NB4 (cell line): ENCODE measurements around the gene TNRC18.
"Not testable (repeated sequence)": the region's sequence is repeated elsewhere in the genome, so short reads cannot be mapped to it uniquely, and the experiment has no call there.

Source experiments
- MYC ChIP-seq: IDR thresholded peaks from 2 replicates; pipeline ENCODE4 v1.6.1; 2011; ENCODE audit warnings: low read depth, low read length
- POLR2A ChIP-seq: IDR thresholded peaks from 2 replicates; pipeline ENCODE4 v1.6.1; 2011; ENCODE audit warnings: mild to moderate bottlenecking; ENCODE audit not compliant: insufficient read length; ENCODE audit errors: extremely low read depth
- TF ChIP-seq, protein P1 (sequence below): IDR thresholded peaks from one replicate; pipeline ENCODE4 v1.5.1; 2012; ENCODE audit warnings: low read depth, low read length
- TF ChIP-seq, protein P2 (sequence below): IDR thresholded peaks from 2 replicates; pipeline ENCODE4 v1.6.1; 2011; ENCODE audit warnings: low read depth, low read length

DNA sequence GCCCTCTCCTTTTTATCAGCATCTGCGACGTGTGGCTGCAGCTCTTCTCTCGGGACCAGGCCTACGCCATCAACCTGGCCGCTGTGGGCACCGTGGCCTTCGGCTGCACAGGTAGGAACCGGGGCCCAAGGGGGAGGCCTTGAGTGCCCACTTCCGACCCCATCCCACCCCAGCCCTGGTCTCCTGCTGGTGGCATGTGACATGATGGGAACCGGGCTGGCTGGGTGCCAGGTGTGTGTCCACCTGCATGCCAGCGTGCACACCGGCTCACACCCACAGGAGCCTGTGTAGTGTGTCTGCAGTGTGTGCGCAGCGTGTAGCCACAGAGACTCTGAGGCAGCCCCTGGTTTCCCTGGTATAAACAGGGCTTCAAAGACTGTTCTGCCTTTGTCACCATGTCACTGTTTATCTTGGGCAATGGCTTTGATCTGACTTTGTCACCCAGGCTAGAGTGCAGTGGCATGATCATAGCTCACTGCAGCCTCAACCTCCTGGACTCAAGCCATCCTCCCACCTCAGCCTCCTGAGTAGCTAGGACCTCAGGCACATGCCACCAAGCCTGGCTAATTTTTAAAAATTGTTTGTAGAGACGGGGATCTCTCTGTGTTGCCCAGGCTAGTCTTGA is 131.8 kb downstream of the TNRC18 start:
- TF ChIP-seq, protein P1, sequence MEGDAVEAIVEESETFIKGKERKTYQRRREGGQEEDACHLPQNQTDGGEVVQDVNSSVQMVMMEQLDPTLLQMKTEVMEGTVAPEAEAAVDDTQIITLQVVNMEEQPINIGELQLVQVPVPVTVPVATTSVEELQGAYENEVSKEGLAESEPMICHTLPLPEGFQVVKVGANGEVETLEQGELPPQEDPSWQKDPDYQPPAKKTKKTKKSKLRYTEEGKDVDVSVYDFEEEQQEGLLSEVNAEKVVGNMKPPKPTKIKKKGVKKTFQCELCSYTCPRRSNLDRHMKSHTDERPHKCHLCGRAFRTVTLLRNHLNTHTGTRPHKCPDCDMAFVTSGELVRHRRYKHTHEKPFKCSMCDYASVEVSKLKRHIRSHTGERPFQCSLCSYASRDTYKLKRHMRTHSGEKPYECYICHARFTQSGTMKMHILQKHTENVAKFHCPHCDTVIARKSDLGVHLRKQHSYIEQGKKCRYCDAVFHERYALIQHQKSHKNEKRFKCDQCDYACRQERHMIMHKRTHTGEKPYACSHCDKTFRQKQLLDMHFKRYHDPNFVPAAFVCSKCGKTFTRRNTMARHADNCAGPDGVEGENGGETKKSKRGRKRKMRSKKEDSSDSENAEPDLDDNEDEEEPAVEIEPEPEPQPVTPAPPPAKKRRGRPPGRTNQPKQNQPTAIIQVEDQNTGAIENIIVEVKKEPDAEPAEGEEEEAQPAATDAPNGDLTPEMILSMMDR = not testable (repeated sequence)
- TF ChIP-seq MYC, POLR2A: not testable (repeated sequence)
- TF ChIP-seq, protein P2, sequence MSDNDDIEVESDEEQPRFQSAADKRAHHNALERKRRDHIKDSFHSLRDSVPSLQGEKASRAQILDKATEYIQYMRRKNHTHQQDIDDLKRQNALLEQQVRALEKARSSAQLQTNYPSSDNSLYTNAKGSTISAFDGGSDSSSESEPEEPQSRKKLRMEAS = not testable (repeated sequence)
